Dermis blood vessel endothelial cell (primary cell): Measurements from ENCODE around the gene TCF4. TPM values are rescaled to one million over a fixed set of nuclear protein-coding genes. Genes with fewer than 3 reads are reported as not detected.
A peak's percentile ranks its signal among the peaks of the same experiment; 100 is the strongest.

Experiments
- DNase-seq: peaks from one replicate; pipeline ENCODE4 v3.0.0; 2010
- total RNA-seq: library from RNA; depleted of rRNA; stranded (reverse); fragments of >200 nt; gene quantifications from 2 replicates; pipeline ENCODE4 v1.2.3, GENCODE V29; 2014

Gene TCF4
- total RNA-seq: 474 and 759 TPM in 2 replicates

DNA sequence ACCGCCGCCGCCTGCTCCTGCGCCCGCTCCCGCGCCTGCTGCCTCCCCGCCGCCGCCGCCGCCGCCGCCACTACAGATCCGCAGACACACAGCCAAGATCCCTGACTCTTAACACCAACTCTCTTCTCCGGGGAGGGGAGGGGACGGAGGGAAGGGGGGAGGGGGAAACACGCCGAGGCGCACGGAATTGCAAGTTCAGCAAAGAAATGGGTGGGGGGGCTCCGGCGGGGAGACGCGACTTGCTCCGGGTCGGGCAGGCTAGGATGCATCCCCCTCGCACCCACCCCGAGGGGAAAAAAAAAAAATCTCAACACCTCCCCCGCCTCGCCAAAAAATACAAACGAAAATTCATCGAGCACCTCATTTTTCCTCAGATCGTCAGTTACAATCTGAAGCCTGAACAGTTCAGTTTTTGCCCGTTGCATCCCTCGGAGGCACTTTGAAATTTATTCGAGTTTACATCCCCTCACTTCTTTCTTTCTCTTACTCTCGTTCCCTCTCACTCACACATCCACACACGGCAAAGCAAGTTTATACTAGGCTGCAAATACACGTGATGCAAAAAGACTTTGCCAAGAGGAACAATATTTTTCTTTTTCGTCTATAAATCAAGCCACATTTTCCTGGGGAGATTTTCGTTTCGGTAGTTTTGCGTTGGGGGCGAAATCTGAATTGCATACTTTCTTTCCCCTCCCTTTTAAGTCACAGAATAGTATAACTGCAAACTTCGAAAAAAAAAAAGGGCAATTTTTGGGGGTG lies at the start of gene TCF4:
TSS of gene TCF4 (minus strand) at position 82 of the 759 bp plus-strand sequence. CDS start 1,076 bp downstream, outside the sequence.
- peak; percentile 70 for DNase-seq

DNA sequence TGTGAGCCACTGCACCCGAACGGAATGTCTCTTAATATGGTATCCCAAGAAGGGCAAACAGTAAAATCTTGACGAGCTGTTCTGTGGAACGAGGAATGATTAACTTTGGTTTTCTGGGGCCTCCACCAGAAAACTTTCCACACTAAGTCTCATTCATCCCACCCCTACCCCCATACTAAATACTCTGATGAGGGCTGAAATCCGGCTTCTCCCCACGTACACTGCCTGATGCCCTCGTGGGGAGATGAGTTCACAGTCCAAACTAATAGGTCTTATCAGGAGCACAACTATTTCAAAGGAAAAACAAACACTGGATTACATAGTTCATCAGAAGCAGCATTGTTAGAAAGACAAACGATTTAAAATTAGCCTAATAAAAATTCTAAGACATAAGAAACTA lies 49.2 kb upstream of the TCF4 start:
- no peak for DNase-seq

DNA sequence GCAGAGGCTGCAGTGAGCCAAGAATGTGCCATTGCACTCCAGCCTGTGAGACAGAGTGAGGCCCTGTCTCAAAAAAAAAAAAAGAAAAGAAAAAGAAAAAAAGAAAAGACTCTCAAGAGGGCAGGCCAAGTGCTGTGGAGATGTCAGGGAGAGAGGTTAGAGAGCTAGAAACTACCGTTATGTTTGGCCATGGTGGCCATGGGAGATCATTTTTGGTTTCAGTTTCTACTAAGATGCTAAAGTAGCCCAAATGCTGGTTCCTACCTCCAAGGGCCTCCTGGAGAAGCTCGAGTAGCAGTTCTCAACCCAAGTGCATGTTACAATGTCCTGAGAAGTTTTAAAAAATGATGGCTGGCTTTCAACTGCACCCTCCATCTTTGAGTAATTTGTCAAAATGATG lies 47.4 kb upstream of the TCF4 start:
- DNase-seq: no peak

DNA sequence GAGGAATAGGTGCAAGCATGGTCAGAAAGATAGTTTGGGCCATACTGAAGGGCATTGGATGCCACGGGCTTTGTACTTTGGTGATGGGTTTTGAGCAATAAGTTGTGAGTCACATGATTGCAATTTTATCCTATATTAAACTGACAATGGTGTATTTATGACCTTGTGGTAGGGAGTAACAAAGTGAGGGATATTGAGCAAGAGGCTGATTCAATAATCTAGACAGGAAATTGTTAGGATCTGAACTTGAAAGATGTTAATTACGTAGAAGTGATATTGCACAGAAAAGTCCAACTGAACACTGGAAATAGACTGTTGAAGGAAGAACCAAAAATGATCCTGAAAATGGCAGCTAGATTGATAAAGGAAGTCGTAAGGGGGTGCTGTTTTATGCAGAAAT lies 46.6 kb upstream of the TCF4 start:
- peak; percentile 0 for DNase-seq

DNA sequence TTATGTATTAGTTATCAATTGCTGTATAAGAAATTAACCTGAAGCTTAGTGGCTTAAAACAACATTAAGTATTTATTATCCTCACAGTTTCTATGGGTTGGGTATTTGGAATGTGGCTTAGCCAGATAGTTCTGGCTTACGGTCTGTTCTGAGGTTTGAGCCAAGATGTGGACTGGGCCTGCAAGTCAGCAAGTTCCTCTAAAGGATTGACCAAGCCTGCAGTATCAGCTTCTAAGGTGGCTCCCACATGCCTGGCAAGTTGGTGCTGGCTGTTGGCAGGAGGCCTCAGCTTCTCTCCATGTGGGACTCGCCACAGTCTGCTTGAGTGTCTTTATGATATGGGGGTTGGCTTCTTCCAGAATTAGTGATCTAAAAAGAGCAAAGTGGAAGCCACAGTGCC lies 45.0 kb upstream of the TCF4 start:
- no peak for DNase-seq

DNA sequence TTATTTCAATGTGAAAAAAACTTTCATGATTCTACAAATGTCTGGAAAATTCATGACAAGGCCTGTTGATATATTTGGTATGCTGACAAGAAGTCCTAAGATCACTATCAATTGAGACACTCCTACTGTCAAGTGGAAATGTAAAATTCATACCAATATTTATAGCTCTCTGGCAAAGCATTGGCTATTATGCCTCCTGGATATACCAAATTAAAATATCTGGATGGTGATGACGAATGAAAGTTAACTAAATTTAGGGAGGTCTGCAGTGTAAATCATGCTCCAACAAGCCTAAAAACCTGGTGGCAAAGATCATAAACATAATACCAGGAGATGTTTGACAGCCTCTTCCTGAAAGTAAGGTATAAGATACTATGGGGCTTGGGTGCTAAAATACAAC lies 41.1 kb upstream of the TCF4 start:
- no peak for DNase-seq

DNA sequence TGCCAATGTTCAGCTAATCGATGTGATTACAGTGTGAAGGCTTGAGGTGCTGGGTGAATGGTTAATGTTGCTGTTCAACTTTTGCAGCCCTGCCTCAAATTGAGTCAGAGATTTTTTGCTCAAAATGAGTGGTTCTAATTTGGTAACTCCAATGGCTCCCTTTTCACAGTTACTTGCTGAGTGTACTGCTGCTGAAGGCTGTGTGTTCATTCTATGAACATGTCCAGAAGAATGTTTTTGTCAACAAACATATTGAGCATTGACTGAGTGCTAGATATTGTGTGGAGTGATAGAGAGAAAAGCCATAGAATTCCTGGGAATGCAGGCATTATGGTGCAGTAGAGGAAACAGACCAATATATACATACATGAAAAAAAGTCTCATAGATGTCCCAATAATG lies 39.0 kb upstream of the TCF4 start:
- no peak for DNase-seq

DNA sequence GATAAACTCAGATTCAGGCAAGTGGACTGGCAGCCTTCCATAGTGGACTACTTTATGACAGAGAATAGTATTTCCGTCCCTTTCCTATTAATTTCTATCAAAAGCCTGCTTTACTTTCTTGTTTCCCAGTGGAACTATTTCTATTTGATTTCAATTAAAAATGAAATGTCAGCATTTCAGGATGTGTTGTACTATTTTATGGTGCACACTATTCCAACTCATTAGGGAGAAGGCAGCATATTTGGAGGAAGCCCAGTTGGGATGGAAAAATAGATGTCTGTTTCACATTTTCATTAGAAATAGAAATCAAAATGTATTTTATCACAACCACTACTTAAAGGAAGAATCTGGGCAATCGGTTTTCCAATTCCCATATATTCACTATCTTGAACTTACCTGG lies 37.9 kb upstream of the TCF4 start:
- no peak for DNase-seq

DNA sequence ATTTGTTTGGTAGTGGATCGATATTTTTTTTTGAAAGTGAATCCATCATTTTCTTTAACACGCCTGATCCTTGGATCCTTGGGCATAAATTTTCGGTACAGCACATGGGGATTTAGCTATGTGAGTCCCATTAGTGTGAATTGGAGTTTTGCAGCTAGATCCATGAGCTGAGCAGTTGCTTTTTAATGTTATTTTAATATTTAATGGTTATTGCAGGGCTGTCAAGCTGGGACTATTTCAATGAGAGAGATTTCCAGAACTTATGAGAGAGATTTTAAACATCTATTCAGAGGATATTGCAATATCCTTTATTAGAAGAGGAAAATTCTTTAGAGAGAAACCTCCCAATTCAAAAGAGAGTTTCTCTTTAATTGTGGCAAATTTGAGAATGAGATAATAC lies 35.6 kb upstream of the TCF4 start:
- no peak for DNase-seq

DNA sequence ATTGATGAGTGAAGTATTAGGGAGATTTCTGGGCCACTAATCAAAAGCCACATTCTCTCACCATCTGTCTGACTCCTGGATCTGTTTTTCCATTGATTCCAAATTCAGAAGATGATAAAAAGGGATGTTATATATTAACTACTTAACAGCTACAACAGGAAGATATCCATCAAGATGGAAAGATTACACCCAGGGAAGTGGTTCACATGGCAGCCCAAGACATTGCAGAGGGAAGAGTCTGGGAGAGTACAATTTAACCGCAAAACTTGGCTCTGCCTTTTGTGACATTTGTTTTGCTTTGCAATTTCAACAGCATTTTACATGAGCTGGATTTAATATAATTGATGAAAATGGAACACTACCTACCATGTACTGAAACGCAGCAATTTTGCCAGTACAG lies 22.5 kb upstream of the TCF4 start:
- no peak for DNase-seq

DNA sequence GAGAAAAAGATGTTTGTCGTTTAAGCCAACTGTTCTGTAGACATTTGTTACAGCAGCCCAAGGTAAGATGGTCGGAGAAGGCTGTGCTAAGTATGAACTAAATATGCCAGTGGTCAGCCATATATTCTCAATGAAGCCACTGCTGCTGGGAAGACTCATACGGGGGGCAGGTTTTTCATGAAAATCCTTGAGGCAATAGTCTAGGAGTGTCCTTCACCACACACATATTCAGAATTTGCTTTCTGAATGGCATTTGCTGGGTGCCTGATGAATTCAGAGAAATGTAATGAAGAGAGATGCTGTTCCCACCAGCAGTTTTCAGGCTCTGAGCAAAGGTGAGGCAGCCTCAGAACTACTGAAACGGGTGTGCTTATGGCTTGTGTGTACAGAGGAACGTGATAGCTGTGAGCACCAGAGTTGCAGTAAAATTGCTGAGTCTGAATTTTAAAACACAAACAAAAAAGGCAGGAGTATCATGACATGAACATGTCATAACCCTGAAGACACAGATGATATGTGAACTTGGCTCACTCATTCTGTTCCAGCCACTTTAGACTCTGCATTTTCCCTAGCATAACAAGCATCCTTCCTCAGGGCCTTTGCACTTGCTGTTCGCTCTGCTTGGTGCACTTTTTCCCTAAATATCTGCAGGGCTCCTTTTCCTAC lies 21.3 kb upstream of the TCF4 start:
- DNase-seq: no peak

DNA sequence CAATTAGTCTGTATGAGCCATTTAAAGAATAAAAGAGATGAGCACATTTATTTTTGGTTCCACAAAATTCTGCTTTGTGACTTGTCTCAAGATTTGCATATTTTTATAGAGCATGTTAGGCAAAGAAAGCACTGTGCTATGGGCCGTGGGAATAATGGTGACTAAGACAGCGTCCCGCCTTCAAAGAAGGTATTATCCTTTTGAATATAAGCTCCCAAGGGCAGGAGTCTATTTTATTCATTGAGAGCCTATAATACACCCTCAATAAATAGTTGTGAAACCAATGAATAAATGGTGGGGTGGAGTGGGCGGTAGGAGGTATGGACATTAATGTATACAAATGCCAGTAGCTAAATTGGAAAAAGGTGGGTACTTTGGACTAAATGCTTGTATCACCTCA lies 20.5 kb upstream of the TCF4 start:
- no peak for DNase-seq

DNA sequence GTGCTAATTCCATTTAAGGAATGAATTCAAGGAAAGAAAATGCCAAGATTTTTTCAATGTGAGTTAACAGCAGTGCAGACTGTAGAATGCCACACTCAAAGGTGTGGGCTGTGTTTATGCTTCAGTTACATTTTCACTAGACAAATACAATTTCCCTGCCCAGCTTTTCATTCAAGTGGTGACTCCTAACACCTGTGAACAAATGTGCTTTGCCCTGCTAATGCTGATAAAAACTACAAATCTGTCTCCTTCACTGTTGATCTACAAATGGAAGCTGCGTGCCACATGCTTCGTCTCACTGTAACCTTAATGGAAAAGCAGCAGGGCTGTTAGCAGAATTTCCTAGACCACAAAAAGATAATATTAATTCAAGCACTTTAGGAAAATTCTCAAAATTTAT lies 19.8 kb upstream of the TCF4 start:
- no peak for DNase-seq

DNA sequence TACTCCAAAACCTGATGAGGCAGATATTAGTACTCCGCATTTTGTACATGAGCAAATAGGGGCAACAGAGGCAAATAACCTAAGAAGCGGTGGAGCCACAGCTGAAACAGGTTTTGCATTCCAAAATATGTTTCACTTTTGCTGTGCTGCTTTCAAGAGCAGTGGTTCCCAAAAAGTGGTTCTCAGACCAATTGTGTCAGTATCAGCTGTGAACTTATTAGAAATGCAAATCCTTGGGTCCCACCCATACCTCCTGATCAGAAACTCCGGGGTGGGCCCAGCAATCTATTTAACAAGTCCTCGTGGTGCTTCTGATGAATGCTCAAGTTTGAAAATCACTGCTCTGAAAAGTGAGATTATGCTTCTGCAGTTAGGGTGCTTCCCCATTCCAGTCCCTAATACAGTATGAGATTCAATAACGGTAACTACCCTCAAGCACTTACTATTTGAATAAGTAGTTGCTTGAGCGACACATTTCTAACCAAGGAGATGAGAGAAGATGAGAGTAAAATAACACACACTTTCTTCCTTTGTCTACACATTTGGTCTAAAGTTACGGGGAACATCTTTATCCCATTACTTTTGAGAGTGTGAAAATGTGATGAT lies 17.8 kb upstream of the TCF4 start:
- no peak for DNase-seq

DNA sequence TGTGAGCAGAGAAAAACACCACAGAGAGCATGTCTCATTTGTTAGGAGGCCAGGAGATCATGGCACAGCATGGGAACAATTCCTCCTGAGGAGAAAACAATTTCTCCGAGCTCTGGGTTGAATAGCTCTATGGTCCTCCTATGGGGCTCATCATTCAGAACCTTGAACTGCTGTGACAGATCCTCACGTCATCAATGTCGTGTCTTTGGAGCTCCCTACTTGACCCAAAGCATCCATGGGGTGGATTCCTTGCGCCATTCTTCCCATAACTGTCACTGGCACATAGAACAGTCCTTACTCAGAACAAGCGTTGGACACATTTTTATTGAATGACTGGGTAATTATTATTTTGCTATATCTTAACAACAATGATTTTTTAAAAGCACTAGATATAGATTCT lies 15.8 kb upstream of the TCF4 start:
- DNase-seq: no peak

DNA sequence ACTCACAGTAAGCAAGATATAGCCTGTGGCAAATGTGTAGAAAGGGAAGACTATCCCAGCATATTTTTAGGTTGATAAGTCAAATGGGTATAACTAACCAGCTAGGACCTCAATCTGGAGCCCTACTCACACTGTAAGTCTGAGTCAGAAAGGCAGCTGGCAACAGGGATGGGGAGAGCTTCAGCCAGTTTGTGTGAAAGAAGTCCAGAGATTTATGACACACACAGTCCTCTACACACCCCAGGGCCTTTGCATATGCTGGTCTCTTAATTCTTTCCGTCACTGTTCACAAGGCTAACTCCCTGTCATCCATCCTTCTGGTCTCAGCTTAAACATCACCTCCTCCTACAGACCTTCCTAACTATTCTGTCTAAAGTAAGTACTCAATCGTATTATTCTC lies 5.9 kb upstream of the TCF4 start:
- no peak for DNase-seq

DNA sequence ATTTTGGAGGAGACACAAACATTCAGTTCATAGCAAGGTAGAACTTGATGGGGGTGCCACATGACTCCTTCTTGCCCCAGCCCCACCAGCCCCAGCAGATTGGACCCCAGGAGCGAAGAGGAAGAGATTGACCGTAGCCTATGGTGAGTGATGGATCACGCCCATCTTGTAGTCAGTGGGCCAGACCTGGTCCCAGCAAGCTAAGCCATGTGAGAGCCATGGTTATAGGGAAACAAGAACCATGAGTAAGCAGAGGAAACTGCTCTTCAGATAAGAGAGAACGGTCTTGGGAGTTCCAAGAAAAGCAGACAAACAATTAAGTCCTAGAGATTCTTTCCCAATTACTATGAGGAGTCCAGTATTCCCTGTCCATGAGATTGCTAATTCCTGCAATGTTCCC lies 4.6 kb upstream of the TCF4 start:
- DNase-seq: peak; percentile 49

DNA sequence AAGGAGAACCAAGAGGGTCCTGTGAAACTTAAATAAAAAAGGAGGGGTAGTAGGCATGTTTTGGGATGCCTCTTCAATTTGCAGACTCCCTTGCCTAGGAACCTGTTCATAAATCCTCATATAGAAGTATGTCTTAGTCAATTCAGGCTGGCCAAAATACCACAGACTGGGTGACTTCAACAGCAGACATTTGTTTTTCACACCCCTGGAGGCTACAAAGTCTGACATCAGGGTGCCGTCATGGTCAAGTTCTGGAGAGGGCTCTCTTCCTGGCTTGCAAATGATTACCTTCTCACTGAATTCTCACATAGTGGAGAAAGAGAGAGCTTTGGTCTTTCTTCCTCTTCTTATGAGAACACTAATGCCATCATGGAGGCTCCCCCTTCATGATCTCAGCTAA lies 4.1 kb upstream of the TCF4 start:
- no peak for DNase-seq

DNA sequence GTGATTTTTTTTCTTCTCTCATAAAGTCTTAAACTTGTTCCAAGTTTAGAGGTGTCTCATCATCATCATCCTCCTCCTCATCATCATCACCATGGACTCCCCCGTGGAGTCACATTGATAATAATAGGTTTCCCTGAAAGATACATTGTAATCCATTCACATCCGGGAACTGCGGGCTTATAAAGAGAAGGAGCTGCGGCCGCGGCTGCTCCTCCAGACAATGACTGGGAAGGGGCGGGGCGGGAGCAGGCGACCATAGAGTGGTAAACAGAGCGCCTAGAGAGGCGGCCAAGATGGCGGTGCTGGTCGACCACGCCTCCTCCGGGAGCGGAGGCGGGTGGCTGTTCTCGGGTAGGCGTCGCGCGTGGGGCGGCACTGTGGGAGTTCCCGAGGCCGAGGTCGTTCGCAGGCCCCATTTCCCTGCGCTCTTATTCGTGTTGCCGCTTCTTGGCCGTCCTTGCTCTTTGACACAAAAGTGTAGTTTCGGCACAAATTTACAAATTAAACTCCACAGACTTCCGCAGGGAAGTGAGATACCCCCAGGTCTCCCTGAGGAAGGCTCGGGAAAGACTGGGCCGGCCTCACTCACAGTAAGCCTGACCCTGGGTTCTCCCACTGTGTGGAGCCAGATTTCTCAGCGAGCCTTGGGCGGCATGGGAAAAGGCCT lies 1.8 kb upstream of the TCF4 start:
- DNase-seq: peak; percentile 98

DNA sequence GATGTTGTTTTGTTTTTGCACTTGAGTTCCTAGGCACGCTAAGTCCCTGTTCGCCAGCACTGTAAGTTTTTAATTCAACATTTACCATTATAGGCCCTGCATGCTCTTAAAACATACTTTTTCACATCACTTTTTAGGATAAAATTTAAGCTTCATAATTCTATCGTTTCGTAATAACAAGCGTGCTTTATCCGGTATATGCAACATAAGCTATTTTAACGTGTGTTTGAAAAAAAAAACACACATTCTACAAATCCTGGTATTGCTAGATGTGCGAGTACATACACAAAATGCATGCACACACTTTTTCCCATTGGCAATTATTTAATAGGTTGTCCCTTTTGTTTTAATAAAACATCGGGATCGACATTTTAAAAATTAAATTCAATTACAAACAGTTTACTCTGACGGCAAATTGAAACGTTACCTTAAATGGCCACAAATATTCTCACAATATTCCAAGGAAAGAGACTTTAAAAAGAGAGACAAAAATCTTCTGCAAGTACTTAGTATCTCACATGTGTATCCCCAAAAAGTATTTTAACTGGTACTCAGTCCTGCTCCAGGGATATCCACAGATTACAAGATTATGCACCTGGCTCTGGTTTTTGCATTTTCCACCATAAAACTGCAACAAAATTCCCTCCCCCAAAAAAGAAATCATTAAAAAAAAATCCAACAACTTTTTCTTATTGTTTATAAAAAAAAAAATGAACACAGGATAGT lies 1.0 kb upstream of the TCF4 start:
- peak; percentile 54 for DNase-seq

DNA sequence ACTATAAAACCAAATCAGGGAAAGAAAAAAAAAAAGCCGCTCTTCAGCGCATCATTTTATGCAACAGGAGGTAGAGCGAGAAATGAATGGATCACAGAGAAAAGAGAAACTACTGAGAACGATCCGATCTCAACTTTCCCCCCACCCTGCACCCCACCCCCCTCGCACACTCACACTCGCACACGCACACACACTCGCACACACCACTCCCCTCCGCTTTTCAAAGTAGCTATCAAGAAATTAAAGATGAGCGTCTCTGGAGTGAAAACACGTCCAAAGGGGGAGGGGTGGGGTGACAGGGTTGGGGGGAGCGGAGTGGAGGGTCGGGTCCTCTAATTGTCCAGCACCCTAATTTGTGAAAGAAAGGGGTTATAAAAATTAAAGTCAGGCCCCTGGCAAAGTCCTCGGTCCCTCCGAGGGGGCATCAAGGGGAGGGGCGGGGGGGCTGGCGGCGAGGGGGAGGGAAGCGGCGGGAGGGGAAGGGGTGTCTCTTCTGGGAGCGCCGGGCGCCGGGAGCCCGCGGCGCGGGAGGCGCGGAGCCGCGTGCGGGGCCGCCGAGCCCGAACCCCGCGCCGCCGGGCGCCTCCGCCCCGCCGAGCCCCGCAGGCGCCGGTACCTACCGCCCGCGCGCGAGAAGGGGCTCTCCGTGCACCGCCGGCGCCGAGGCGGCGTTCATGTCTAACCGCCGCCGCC lies 428 bp downstream of the TCF4 start:
- DNase-seq: peak; percentile 67

DNA sequence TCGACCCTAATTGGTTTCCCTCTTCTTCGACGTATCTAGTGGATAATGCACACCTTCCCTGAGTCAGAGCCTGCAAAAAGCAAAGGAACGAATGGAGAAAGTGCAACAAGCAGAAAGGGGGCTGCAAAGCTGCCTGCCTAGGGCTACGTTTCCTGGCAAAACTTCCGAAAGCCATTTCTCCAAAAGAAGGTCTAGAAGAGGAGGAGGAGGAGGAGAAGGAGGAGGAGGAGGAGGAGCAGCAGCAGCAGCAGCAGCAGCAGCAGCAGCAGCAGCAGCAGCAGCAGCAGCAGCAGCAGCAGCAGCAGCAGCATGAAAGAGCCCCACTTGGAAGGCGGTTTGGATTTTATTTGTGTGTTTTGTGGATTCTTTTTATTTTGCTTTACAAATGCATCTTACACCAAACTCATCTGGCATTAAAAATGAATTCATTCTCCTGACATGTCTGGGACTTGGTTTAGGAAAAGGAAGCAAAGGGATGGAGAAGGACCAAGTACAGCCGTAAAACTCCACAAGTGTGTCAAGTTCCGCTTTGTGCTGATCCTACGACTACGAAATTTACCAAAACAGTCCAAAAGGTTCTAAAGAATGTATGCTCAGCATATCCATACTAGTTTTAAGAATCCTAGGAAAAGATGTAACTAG lies 2.0 kb downstream of the TCF4 start:
- peak; percentile 33 for DNase-seq
